ENCODE data around the gene KISS1R.

KISS1R gene

DNA sequence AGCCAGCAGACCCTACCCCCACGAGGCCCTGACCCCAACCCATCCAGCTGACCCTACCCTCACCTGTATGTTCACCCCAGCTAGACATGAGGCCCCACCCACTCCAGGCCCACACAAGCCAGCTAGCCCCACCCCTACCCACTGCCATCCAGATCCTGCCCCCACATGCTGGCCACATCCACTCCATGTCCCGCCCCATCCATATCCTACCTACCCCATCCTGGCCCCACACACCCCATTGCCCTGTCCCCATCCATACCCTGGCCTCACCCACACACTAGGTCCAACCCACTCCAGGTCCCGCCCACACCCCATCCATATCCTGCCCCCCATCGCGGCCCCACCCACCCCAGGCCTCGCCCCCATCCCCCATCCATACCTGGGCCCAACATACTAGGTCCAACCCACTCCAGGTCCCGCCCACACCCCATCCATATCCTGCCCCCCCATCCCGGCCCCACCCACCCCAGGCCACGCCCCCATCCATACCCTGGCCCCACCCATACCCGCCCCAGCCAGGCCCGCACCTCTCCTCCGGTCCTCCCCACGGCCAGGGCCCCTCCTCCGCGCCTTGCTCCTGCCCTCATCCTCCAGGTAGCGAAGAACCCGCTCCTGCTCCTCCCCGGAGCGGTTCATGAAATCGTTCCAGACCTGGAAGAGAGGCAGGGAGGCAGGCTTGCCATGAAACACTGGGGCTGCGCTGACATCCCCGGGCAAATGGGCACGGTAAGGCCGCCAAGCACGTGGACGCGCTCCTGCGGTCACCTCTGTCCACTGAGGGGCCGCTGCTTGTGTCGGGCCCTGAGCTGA is 16.6 kb upstream of the KISS1R start:
- FAIRE-seq, result no peak

DNA sequence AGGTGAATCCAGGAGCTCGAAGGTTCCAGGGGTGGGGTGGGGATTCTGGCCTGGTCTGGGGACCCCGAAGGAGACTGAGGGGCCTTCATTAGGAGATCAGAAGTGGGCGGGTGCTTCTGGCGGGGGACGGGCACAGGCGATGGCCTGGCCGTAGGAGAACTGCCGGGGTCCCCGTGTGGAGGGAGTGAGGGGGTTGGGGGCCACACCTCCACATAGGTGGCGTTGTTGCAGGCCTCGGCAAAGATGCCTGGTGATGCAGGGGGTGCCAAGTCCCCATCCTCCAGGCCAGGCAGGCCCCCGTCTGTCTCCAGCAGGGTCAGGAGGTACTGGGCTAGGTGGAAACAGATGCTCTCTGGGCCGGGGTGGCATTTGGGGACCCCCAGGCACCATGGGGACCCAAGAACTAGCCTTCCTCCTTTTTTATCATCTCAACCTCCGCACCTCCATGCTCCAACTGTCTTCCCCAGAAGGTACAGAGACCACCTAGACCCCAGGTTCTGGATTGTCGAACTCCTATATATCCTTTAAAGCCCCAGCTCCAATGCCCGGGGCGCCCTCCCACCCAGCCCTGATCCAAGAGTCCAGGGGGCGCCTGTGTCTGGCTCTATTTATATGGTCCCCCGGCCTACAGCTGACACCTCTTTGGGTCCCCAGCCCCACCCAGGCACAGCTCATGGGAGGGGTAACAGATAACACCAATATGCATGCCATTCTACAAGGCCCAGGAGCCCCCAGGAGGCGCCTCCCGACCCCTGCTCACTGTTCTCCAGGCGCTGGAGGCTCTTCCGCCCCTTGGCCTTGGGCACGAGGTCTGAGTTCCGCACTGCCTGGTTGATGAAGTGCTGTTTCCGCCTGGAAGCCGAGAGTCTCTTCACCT is 15.7 kb upstream of the KISS1R start:
- no peak for FAIRE-seq

DNA sequence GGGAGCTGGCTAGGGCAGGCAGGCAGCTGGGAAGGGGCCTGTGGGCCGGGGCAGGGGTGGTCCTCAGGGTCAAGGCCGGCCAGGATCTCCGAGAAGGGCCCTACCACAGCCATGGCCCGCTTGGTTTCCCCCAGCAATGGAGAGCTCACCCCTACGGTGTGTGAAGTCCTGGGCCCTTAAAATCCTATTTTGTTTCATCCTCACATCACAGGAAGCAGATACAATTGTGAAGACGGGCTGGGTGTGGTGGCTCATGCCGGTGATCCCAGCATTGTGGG is 15.1 kb upstream of the KISS1R start:
- FAIRE-seq, result no peak

DNA sequence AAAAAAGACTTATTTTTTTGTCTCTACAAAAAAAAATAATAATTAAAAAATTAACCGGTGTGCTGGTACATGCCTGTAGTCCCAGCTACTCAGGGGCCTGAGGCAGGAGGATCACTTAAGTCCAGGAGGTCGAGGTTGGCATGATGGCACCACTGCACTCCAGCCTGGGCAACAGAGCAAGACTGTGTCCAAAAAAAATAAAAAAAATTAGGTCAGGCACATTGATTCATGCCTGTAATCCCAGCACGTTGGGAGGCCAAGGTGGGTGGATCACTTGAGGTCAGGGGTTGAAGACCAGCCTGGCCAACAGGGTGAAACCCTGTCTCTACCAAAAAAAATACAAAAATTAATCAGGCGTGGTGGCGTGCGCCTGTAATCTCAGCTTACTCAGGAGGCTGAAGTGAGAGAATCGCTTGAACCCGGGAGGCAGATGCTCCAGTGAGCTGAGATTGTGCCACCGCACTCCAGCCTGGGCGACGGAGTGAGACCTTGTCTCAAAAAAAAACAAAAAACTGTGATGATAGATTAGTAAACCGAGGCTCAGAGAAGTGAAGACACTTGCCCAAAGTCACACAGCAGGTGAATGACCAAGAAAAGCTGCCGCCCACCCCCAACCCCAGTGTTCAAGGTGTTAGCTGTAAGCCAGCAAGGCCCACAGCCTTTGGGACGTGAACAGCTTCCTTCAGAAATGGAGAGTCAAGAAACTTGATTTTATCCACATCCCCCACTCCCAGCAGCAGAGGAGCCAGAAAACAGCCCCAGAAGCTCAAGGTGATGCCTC is 14.5 kb upstream of the KISS1R start:
- FAIRE-seq, result no peak

DNA sequence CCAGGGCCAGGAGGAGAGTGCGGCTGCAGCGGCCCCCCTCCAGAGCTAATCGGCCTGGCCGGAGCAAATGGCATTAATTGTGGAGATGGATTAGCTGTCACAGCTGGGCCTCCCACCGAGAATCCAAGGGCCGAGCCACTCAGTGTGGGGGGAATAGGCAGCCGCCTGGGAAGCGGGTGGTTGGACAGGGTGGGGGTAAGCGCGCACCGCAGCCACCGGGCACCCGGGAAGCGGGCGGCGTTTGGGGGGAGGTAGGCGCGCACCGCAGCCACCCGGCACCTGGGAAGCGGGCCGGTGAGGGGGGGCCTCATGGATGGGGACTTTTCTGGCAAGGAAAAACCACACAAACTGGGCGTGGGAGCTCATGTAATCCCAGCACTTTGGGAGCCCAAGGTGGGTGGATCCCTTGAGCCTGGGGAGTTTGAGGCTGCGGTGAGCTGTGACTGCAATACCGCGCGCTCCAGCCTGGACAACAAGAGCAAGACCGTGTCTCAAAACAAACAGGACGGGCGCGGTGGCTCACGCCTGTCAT is 13.8 kb upstream of the KISS1R start:
- no peak for FAIRE-seq

DNA sequence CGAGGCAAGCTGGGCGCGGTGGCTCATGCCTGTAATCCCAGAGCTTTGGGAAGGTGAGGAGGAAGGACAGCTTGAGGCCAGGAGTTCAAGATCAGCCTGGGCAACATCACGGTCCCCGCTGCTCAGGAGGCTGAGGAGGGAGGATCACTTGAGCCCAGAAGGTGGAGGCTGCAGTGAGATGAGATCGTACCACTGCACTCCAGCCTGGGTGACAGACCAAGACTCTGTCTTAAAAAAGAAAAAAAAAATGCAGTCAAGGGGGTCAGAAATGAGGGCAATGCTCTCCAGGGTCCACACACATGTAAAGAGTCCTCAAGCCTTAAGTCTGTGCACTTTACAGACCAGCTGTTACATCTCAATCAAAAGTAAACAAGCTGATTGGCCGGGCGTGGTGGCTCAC is 12.6 kb upstream of the KISS1R start:
- no peak for FAIRE-seq

DNA sequence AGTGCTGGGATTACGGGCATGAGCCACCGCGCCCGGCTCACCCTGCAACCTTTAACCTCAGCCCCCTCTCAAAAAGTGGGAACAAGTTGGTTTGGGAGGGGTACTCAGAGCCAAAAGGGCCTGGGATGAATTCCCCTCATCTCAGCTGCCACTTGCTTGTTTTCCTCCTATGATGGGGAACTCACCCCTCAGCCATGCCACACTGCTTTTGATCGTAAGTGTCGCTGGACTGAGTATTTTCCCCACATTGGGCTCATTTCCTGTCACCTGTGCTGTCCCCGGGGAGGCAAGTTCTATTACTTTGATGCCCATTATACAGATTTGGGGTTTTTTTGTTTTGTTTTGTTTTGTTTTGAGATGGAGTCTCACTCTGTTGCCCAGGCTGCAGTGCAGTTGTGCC is 10.7 kb upstream of the KISS1R start:
- no peak for FAIRE-seq

DNA sequence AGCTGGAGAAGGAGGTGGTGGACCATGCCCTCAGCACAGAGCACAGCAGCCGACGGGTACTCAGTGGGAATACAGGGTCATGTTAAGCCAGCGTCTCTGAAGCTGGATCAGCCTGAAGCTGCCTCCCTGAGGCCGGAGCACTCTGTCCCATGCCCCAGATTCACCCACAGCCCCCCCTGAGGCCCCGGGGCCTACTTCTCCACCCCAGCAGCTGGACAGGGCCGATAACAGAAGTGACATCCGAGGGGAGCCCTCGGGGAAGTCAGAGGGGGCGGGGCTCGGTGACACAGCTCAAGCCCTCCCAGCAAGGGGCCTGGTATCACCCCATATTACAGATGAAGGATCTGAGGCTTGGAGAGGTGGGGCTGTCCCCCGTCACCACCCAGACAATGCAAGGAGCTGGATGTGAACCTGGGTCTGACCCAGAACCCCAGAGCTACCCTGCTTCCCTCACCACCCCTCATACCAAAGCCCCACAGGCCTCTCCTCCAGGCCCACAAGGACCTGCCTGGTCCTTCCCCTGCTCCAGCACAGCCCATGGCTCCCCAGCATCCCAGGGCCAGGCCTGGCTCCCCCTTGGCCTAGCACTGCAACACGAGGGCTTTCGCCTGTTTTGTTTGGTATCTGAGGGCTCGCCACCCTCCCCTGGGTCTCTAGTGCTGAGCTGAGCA is 9.8 kb upstream of the KISS1R start:
- no peak for FAIRE-seq

DNA sequence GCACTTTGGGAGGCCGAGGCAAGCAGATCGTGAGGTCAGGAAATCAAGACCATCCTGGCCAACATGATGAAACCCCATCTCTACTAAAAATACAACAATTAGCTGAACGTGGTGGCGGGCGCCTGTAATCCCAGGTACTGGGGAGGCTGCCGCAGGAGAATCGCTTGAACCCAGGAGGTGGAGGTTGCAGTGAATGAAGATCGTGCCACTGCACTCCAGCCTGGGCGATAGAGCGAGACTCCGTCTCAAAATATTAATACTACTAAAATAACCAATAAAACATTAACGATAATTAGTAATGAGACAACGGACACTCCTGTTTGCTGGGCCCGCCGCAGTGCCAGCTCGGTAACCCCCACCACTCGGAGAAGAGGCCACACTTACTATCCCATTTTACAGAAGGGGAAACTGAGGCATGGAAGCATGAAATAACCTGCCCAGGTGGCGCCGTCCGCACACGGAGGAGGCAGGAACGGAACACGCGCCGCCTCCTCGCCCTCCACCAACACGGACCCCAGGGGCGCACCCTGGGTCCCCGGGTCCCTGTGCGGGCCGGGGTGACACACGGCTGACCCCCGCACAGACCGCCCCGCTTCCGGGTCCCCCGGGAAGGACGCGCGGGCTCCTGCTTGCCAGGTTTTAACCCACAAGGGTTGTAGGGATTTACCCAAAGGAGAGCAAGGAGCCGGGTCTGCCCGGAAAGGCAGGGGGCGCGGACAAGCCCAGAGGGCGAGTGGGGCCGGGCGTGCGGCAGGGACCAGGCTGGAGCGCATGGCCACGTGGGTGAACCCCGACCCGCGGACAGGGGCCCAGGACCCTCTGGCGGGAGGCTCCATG is 5.7 kb upstream of the KISS1R start:
- FAIRE-seq, result no peak

DNA sequence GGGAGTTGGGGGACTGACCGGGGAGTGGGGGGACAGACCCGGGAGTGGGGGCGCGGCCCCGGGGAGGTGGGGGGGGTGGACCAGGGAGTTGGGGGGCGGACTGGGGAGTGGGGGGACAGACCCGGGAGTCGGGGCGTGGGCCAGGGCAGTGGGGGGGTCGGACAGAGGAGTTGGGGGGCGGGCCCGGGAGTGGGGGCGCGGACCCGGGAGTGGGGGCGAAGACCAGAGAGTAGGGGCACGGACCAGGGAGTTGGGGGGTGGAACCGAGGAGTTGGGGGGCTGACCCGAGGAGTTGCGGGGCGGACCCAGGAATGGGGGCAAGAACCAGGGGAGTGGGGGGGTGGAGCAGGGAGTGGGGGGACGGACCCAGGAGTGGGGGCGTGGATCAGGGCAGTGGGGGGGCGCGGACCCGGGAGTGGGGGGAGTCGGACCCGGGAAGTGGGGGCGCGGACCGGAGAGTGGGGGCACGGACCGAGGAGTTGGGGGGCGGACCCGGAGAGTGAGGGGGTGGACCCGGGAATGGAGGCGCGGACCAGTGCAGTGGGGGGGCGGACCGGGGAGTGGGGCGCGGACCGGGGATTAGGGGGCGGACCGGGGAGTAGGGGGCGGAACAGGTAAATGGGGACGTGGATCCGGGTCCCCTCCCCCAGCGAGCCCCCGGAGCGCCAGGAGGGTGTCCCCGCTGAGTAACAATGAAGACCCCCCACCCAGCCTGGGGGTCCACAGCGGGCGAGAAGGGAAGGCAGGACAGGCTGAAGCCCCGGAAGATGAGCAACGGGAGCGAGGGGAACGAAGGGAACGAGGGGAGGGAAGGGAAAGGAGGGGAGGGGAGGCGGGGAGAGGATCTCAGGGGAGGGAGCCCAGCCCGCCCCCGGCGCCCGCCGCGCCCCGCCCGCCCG is 4.7 kb upstream of the KISS1R start:
- no peak for FAIRE-seq

DNA sequence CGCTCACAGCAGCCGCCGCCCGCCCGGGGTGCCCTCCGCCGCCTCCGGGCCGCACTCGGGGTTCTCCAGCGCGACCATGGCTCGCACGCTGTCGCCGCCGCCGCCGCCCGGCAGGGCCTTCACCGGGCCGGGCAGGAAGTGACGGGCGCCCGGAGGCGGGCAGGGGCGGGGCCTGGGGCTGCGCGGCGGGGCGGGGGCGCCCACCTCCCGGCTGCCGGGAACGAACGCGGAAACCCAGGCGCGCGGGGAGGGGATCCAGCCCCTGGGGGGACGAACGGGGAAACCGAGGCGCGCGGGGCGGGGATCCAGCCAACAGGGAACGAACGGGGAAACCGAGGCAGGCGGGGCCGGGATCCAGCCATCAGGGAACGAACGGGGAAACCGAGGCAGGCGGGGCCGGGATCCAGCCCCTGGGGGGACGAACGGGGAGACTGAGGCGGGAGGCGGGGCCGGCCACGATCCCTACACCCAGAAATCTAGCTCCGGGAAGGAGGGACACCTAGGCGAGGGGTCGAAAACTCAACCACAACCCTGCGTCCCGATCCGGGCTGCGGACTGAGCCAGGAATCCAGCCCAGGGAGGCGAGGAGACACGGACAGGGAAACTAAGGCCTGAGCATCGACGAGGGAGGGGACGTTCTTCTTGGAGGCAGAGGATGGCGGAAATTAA is 3.9 kb upstream of the KISS1R start, which contains the start of gene R3HDM4:
TSS of gene R3HDM4 (minus strand) at position 140 of the 669 bp plus-strand sequence. CDS start at position 78, 62 bp downstream.
- FAIRE-seq, result no peak

DNA sequence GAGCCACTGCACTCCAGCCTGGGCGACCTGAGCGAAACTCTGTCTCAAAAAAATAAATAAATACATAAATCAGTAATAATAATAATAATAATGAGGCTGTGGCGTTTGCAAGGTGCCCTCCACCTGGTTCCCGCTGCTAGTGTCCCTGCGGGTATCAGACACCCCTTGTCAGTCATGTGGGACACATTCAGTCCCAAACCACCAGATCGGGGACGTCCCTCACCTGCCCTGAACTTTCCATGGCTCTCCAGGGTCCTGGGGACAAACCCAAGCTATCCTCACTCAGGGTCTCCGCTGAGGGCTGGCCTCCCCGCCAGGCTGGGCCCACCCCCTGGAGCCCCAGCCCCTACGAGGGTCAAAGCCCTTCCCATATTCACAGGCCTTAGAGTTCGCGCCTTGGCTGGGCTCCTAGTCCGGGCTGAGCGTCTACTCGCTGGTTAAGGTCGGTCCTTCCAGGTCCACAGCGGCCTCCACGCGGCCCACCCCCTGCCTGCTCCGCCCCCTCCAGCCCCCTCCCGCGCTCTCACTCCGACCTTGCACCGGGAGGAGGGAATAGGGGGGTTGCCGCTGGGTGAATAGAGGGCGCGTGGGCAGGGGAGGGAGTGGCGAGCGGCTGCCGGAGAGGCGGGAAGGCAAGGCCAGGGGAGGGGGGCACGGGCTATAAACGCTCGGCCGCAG is 349 bp upstream of the KISS1R start:
- no peak for FAIRE-seq

DNA sequence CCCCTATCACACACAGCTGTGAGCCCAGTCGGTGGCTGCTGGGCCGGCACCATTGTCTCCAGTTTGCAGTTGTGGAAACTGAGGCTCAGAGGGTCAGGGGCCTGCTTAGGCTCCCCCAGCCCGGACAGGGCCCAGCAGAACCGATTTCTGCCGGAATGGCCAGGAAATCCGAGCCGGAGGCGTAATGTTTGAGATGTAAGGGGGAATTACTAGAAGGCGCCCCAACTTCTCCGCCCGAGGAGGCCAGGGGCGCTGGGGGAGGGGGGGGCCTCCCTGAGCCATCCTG is 962 bp downstream of the KISS1R start:
- no peak for FAIRE-seq

DNA sequence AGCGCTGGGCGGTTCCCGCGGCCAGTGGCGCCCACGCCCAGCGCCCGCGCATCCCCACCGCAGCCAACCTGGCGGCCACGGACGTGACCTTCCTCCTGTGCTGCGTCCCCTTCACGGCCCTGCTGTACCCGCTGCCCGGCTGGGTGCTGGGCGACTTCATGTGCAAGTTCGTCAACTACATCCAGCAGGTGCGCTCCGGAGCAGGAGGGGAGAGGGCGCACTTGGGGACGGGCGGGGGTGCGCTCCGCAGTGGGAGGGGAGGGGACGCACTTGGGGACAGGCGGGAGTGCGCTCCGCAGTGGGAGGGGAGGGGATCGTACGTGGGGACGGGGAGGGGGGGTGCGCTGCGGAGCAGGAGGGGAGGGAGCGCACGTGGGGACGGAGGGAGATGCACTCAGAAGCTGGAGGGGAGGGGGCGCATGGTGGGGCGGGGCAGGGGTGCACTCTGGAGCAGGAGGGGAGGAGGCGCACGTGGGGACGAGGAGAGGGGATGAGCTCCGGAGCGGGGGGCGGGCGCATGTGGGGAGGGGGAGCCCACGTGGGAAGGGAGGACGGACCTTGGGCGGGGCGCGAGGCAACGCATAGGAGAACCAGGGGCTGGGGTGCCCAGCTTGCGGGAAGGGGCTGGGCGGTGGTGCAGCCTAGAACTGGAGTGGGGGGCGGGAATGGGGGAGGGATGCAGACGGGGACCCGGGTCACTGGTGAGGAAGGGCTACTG is 1.5 kb downstream of the KISS1R start:
- FAIRE-seq, result no peak

DNA sequence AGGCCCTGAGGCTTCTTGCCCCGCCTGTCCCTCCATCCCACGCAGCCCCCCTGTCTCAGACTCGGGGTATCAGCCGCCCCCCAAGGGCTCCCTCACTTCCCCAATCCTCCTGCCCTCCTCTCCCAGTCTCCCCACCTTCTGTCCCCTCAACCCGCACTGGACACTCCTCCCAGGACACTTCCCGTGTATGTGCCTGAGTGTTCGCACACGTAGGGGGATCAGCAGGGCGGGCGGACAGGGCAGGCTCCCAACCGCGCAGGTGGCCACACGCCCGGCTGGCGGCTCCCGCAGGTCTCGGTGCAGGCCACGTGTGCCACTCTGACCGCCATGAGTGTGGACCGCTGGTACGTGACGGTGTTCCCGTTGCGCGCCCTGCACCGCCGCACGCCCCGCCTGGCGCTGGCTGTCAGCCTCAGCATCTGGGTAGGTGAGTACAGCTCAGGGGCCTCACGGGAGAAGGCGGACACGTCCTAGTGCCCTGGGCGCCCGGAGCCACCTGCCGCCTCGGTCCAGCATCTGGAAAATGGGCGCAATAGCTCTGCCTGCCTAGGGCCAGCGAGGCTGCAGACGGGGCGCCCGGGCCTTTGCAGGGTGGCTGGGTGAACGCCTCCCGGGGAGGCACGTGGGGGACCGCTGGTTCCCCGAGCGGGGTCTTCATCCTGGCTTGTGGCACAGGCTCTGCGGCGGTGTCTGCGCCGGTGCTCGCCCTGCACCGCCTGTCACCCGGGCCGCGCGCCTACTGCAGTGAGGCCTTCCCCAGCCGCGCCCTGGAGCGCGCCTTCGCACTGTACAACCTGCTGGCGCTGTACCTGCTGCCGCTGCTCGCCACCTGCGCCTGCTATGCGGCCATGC is 2.3 kb downstream of the KISS1R start:
- FAIRE-seq, result no peak

DNA sequence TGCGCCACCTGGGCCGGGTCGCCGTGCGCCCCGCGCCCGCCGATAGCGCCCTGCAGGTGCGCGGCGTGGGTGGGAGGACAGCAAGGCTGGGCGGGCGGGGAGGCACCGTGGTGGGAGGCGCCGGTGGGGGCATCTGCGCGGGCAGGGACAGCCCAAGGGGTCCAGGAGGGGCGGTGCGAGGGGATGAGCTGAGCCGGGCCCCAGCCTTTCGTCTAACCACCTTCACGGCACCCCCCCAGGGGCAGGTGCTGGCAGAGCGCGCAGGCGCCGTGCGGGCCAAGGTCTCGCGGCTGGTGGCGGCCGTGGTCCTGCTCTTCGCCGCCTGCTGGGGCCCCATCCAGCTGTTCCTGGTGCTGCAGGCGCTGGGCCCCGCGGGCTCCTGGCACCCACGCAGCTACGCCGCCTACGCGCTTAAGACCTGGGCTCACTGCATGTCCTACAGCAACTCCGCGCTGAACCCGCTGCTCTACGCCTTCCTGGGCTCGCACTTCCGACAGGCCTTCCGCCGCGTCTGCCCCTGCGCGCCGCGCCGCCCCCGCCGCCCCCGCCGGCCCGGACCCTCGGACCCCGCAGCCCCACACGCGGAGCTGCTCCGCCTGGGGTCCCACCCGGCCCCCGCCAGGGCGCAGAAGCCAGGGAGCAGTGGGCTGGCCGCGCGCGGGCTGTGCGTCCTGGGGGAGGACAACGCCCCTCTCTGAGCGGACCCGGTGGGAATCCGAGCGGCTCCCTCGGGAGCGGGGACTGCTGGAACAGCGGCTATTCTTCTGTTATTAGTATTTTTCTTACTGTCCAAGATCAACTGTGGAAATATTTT is 3.1 kb downstream of the KISS1R start:
- FAIRE-seq, result no peak

DNA sequence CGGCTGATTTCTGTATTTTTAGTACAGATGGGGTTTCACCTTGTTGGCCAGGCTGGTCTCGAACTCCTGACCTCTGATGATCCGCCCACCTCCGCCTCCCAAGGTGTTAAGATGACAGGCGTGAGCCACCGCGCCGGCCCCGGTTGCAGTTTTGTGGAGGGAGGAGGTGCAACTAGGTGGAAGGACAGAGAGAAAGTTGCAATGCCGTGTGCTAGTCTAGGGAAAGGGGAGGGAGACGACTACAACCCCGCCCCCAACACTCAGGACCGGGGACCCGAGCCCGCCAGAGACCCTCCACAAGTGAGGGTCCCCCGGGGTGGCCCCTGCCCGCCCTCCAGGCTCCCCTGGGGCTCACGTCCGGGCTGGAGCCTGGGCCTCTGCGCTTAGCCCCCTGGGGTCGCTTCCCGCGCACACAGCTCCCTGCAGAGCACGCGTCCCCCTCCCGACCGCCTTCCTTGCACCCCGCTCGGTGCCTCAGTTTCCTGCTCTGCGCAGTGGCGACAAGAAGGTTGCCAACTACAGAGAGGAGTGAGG is 7.5 kb downstream of the KISS1R start:
- no peak for FAIRE-seq
